ENCODE data around the gene GNAZ.

- TF ChIP-seq EP300 (IDR thresholded peaks at IDR 0.05) (no peak), CTCF (IDR thresholded peaks at IDR 0.05) (no peak), ESRRA (IDR thresholded peaks at IDR 0.05; ENCODE audit: borderline replicate concordance, low read length) (no peak), MAFK (IDR thresholded peaks at IDR 0.05; ENCODE audit: partially characterized antibody) (peak; percentile 34), POLR2A (IDR thresholded peaks at IDR 0.05; ENCODE audit: low read length) (no peak), ZFP36 (IDR thresholded peaks at IDR 0.05; ENCODE audit: borderline replicate concordance, partially characterized antibody) (no peak)
Observed at GRCh38 chr22:23079814-23080521, 9.6 kb downstream of the GNAZ start.

Measured in A549 (cell line).